ENCODE measurements around the gene USP6.

GRCh38 chr17:5096731-5097100 is 19.1 kb upstream of the USP6 start:
- TF ChIP-seq CTCF (IDR thresholded peaks at IDR 0.05; ENCODE audit: low read length) (no peak), EZH2 (IDR thresholded peaks at IDR 0.05; ENCODE audit: borderline replicate concordance, low read length) (no peak)

All from OCI-LY1 (cell line).